Measurements from ENCODE around the gene GPR158.

GRCh38 chr10:25633542-25633941, 458.7 kb downstream of the GPR158 start:
- TF ChIP-seq CTCF (IDR thresholded peaks at IDR 0.05; ENCODE audit: insufficient read depth, low read length, poor library complexity, severe bottlenecking) (no peak), EZH2phosphoT487 (conservative IDR thresholded peaks at IDR 0.05; ENCODE audit: low read length) (no peak)
